Activated T-helper 1 cell treated with anti-CD3 and anti-CD28 coated beads, Interleukin-2, amount 50 U/mL, for 16 hours (primary cell): ENCODE results near the gene RPP40.
A peak's percentile ranks its signal among the peaks of the same experiment; 100 is the strongest.
"Not testable (repeated sequence)": the region's sequence is repeated elsewhere in the genome, so short reads cannot be mapped to it uniquely, and the experiment has no call there.

Experiments
- DNase-seq, 2 donors: peaks; one replicate each; pipeline ENCODE4 v3.0.0-alpha.2; 2020; ENCODE audit warnings: low read depth in 1 of 2, low spot score in 1 of 2

RPP40 gene

GRCh38 chr6:5003604-5004372, at the start of gene RPP40:
RPP40 (minus strand) TSS chr6:5004037; CDS start chr6:5004002, 35 bp downstream.
- DNase-seq = peak; percentile 97 to 98

- no peak for DNase-seq
Observed at GRCh38 chr6:5053038-5053437, 49.2 kb upstream of the RPP40 start.

GRCh38 chr6:5051394-5051793, 47.6 kb upstream of the RPP40 start:
- no peak for DNase-seq

GRCh38 chr6:5050009-5050408, 46.2 kb upstream of the RPP40 start:
- no peak for DNase-seq

GRCh38 chr6:5046430-5046829, 42.6 kb upstream of the RPP40 start:
- DNase-seq = no peak

GRCh38 chr6:5045416-5045815, 41.6 kb upstream of the RPP40 start:
- no peak for DNase-seq

- no peak for DNase-seq
Observed at GRCh38 chr6:5044866-5045265, 41.0 kb upstream of the RPP40 start.

GRCh38 chr6:5042436-5042835, 38.6 kb upstream of the RPP40 start:
- no peak for DNase-seq

- no peak for DNase-seq
Observed at GRCh38 chr6:5041955-5042354, 38.1 kb upstream of the RPP40 start.

GRCh38 chr6:5036269-5036668, 32.4 kb upstream of the RPP40 start:
- DNase-seq = no peak

- no peak for DNase-seq
Observed at GRCh38 chr6:5034736-5035135, 30.9 kb upstream of the RPP40 start.

- DNase-seq = no peak
Observed at GRCh38 chr6:5034328-5034727, 30.5 kb upstream of the RPP40 start.

- not testable (repeated sequence) for DNase-seq
Observed at GRCh38 chr6:5033214-5033904, 29.5 kb upstream of the RPP40 start.

- DNase-seq = not testable (repeated sequence)
Observed at GRCh38 chr6:5032706-5033105, 28.9 kb upstream of the RPP40 start.

GRCh38 chr6:5031150-5031549, 27.3 kb upstream of the RPP40 start:
- DNase-seq = no peak

GRCh38 chr6:5030596-5031136, 26.8 kb upstream of the RPP40 start:
- peak; percentile 26 to 42 for DNase-seq

- no peak for DNase-seq
Observed at GRCh38 chr6:5029609-5030008, 25.8 kb upstream of the RPP40 start.

- no peak for DNase-seq
Observed at GRCh38 chr6:5028921-5029320, 25.1 kb upstream of the RPP40 start.

- no peak for DNase-seq
Observed at GRCh38 chr6:5028301-5028700, 24.5 kb upstream of the RPP40 start.

GRCh38 chr6:5025911-5026819, 22.3 kb upstream of the RPP40 start:
- DNase-seq = no peak

GRCh38 chr6:5023923-5024322, 20.1 kb upstream of the RPP40 start:
- DNase-seq = no peak
